A673 (cell line): Measurements from ENCODE around the gene PGAP2. TPM values are rescaled to one million over a fixed set of nuclear protein-coding genes. Genes with fewer than 3 reads are reported as not detected.

Experiments used
- BruUV-seq: library from RNA; stranded (reverse); fragments of 400-500 nt; replicated peaks from 2 replicates; lab custom pipeline; 2021; lab: Mats Ljungman, UMichigan
- CTCF ChIA-PET: fragments of 300-600 bp; sonication (Branson Sonifier 250); formaldehyde crosslinking; loops from one replicate; lab custom pipeline; 2022; ENCODE audit warnings: antibody characterized with exemption; lab: Charles Lee
- POLR2A ChIA-PET: fragments of 300-600 bp; sonication (Branson Sonifier 250); formaldehyde crosslinking; loops from one replicate; lab custom pipeline; 2022; ENCODE audit warnings: antibody characterized with exemption; ENCODE audit not compliant: low non-redundant PET; lab: Charles Lee
- DNase-seq: peaks from one replicate; pipeline ENCODE4 v3.0.0-alpha.2; 2015; ENCODE audit warnings: low spot score
- H3K27ac ChIP-seq: fragments of 200-600 bp; sonication (generic); 2 replicates; pipeline ENCODE4 v1.5.1; 2016; ENCODE audit warnings: mixed run types, low read depth, mild to moderate bottlenecking, mixed read lengths, antibody characterized with exemption, low read length; ENCODE audit not compliant: poor library complexity, severe bottlenecking
- H3K27me3 ChIP-seq: fragments of 200-600 bp; sonication (generic); replicated peaks from 2 replicates; pipeline ENCODE4 v1.6.1; 2017; ENCODE audit warnings: mixed run types, low read depth, mild to moderate bottlenecking, mixed read lengths, antibody characterized with exemption, low read length; ENCODE audit not compliant: insufficient read depth, poor library complexity
- H3K36me3 ChIP-seq: fragments of 200-600 bp; sonication (generic); 2 replicates; pipeline ENCODE4 v1.6.1; 2016; ENCODE audit warnings: mixed run types, mild to moderate bottlenecking, mixed read lengths, antibody characterized with exemption, low read length; ENCODE audit not compliant: insufficient read depth, poor library complexity, severe bottlenecking
- H3K4me1 ChIP-seq: fragments of 200-600 bp; sonication (generic); 2 replicates; pipeline ENCODE4 v1.6.1; 2017; ENCODE audit warnings: mixed run types, mild to moderate bottlenecking, mixed read lengths, antibody characterized with exemption, low read length; ENCODE audit not compliant: insufficient read depth, poor library complexity, severe bottlenecking
- H3K4me3 ChIP-seq: fragments of 200-600 bp; sonication (generic); 2 replicates; pipeline ENCODE4 v1.5.1; 2016; ENCODE audit warnings: low read depth, mixed run types, mild to moderate bottlenecking, mixed read lengths, low read length; ENCODE audit not compliant: poor library complexity, severe bottlenecking
- H3K9me3 ChIP-seq: fragments of 200-600 bp; sonication (generic); 2 replicates; pipeline ENCODE4 v1.6.1; 2016; ENCODE audit warnings: mixed run types, low read depth, mild to moderate bottlenecking, mixed read lengths, antibody characterized with exemption, low read length; ENCODE audit not compliant: poor library complexity, severe bottlenecking
- EZH2 ChIP-seq: fragments of 200-600 bp; sonication (generic); IDR thresholded peaks from 2 replicates; pipeline ENCODE4 v1.6.1; 2017; ENCODE audit warnings: borderline replicate concordance, low read depth, mild to moderate bottlenecking, mixed read lengths, antibody characterized with exemption, low read length; ENCODE audit not compliant: poor library complexity, severe bottlenecking
- intact Hi-C: fragments of 100-400 bp; cut with micrococcal nuclease; formaldehyde crosslinking; loops from one replicate; pipeline ENCODE4 v1.10.0; 2022; ENCODE audit not compliant: unreplicated experiment
- total RNA-seq: library from RNA; stranded (reverse); gene quantifications from 2 replicates; pipeline ENCODE4 v1.2.3, GENCODE V29; 2021
- TF ChIP-seq, protein P1 (sequence below): fragments of 300-800, 200-600 bp; sonication (generic); conservative IDR thresholded peaks from 2 replicates; pipeline ENCODE4 v1.5.1; 2017; ENCODE audit warnings: low read depth, mild to moderate bottlenecking, antibody characterized with exemption, low read length, moderate library complexity, mixed read lengths

Gene PGAP2
- total RNA-seq, 1 experiment from 2014 or later = 16.2 TPM

DNA sequence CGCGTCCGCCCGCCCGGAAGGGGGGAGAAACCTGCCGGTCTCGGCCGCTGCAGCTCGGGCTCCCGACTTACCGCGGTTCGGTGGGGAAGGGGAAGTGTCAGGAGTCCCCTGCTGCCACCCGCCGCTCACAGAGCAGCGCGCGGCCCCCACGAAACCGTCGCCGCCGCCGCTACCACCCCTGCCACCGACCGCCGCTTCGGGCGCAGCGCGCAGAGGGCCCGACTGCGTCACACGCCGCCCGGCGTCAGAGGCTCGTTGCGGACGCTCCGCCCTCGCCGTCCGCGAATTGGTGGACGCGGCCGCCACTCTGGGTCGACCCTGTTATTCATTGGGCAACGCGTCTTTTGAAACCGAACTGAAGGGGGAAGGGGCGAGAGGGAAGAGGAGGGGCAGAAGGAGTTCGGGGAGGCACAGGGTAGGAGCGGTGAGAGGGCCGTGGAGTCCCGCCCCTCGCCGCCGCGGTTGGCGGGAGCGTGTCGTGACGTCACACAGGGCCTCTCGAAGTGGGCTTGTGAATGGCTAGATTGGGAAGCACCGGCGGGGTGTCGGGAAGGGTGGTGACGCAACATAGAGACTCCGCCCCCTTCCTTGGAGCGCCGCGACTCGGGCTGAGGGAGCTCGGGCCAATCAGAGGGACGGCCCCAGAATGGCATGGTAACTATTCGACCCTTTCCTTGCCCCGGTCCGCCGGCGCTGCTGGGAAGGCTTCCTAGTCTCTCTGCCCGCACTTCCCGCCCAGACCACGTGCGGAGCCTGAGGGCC is 10.8 kb upstream of the PGAP2 start, which contains the start of gene NUP98:
TSS of gene NUP98 (minus strand) at position 226 of the 762 bp plus-strand sequence. CDS start 15,437 bp downstream, outside the sequence.
- TF ChIP-seq, protein P1, sequence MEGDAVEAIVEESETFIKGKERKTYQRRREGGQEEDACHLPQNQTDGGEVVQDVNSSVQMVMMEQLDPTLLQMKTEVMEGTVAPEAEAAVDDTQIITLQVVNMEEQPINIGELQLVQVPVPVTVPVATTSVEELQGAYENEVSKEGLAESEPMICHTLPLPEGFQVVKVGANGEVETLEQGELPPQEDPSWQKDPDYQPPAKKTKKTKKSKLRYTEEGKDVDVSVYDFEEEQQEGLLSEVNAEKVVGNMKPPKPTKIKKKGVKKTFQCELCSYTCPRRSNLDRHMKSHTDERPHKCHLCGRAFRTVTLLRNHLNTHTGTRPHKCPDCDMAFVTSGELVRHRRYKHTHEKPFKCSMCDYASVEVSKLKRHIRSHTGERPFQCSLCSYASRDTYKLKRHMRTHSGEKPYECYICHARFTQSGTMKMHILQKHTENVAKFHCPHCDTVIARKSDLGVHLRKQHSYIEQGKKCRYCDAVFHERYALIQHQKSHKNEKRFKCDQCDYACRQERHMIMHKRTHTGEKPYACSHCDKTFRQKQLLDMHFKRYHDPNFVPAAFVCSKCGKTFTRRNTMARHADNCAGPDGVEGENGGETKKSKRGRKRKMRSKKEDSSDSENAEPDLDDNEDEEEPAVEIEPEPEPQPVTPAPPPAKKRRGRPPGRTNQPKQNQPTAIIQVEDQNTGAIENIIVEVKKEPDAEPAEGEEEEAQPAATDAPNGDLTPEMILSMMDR = no peak
- peak within 1 kb of the TSS; percentile 97 for H3K27ac ChIP-seq
- no peaks in the 10 kb centered on the region for H3K9me3 ChIP-seq
- CTCF ChIA-PET = interaction anchor here (0.6 to 1.4 kb wide), 3 partner anchors 10 to 256 kb away, joined by 3 to 5 read pairs (median 3); no protein-coding TSS in a partner anchor
- DNase-seq = peak; percentile 99
- H3K27me3 ChIP-seq = no peaks in the 10 kb centered on the region
- H3K4me1 ChIP-seq = peaks cover 5% of the 10 kb centered on the region
- H3K4me3 ChIP-seq = peak within 1 kb of the TSS; percentile 97
- BruUV-seq = no TSS peak
- intact Hi-C loops = no loop called here
- POLR2A ChIA-PET = interaction anchor here (0.6 kb wide), 1 partner anchor 15 kb away, joined by 4 read pairs; no protein-coding TSS in a partner anchor
- peaks cover 19% of the 10 kb centered on the region for H3K36me3 ChIP-seq

DNA sequence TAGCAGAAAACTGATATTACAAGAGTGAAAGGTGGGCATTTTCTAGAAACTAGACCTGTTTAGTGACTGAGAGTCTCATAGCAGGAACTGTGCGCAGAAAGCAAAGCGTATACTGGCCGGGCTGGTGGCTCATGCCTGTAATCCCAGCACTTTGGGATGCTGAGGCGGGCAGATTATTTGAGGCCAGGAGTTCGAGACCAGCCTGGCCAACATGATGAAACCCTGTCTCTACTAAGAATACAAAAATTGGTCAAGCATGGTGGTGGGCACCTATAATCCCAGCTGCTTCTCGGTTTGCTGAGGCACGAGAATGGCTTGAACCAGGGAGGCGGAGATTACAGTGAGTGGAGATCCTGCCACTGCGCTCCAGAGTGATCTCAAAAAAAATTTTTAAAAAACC is 9.2 kb upstream of the PGAP2 start:
- Histone ChIP-seq H3K36me3 (peaks cover 7% of the 10 kb centered on the region), H3K4me3 (no peak overlapping the region), H3K27me3 (no peaks in the 10 kb centered on the region), H3K9me3 (no peaks in the 10 kb centered on the region), H3K4me1 (peaks cover 5% of the 10 kb centered on the region), H3K27ac (no peak overlapping the region)
- ChIA-PET CTCF (no interaction called here), POLR2A (no interaction called here)
- no TSS peak for BruUV-seq
- DNase-seq = no peak
- TF ChIP-seq, protein P1 = no peak
- no peak for TF ChIP-seq EZH2
- intact Hi-C loops = no loop called here

DNA sequence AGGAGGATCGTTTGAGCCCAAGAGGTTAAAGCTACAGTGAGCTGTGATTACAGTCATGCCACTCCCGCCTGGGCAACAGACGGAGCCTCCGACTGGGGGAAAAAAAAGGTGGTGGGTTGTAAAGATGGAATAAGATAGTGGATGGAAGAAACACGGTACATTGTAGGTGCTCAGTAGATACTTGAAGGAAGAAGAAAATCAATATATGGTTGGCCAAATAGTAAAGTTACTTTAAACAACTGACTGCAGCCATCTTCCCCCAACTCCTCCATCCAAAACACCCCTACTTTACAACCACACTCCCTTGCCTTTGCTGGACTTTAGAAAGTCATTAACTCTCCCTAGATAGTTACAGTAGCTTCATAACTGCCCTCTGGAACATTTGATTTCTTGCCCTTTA is 8.5 kb upstream of the PGAP2 start:
- Histone ChIP-seq H3K27ac (no peak overlapping the region), H3K9me3 (no peaks in the 10 kb centered on the region), H3K36me3 (peaks cover under 1% of the 10 kb centered on the region), H3K4me3 (no peak overlapping the region), H3K4me1 (peaks cover 5% of the 10 kb centered on the region), H3K27me3 (no peaks in the 10 kb centered on the region)
- DNase-seq = no peak
- ChIA-PET CTCF (no interaction called here), POLR2A (no interaction called here)
- intact Hi-C loops = no loop called here
- no TSS peak for BruUV-seq
- TF ChIP-seq, protein P1 = no peak
- no peak for TF ChIP-seq EZH2
